GM18526 (cell line): ENCODE data around the gene PTPRG.

ENCODE experiments used
- POLR2A ChIP-seq: IDR thresholded peaks from 3 replicates; pipeline ENCODE4 v1.6.1; 2011; ENCODE audit not compliant: insufficient read length; ENCODE audit errors: extremely low read depth

Gene PTPRG

GRCh38 chr3:62125380-62125779 is 564.0 kb downstream of the PTPRG start:
- TF ChIP-seq POLR2A: no peak

GRCh38 chr3:62127116-62127515 is 565.7 kb downstream of the PTPRG start:
- TF ChIP-seq POLR2A: no peak

- TF ChIP-seq POLR2A: no peak
These were observed 566.7 kb downstream of the PTPRG start for GRCh38 chr3:62128051-62128450.

GRCh38 chr3:62128681-62129080 is 567.3 kb downstream of the PTPRG start:
- no peak for TF ChIP-seq POLR2A

GRCh38 chr3:62131050-62131449 is 569.7 kb downstream of the PTPRG start:
- no peak for TF ChIP-seq POLR2A

- TF ChIP-seq POLR2A: no peak
These were observed 570.2 kb downstream of the PTPRG start for GRCh38 chr3:62131620-62132019.

GRCh38 chr3:62132027-62132602 is 570.7 kb downstream of the PTPRG start:
- no peak for TF ChIP-seq POLR2A

GRCh38 chr3:62133015-62133414 is 571.6 kb downstream of the PTPRG start:
- TF ChIP-seq POLR2A: no peak

- TF ChIP-seq POLR2A: no peak
These were observed 572.7 kb downstream of the PTPRG start for GRCh38 chr3:62134061-62134496.

- TF ChIP-seq POLR2A: no peak
These were observed 574.4 kb downstream of the PTPRG start for GRCh38 chr3:62135741-62136140.

GRCh38 chr3:62139957-62140356 is 578.6 kb downstream of the PTPRG start:
- no peak for TF ChIP-seq POLR2A

- TF ChIP-seq POLR2A: no peak
These were observed 581.1 kb downstream of the PTPRG start for GRCh38 chr3:62142331-62143085.

GRCh38 chr3:62143843-62144450 is 582.6 kb downstream of the PTPRG start:
- no peak for TF ChIP-seq POLR2A

GRCh38 chr3:62144482-62144881 is 583.1 kb downstream of the PTPRG start:
- TF ChIP-seq POLR2A: no peak

- TF ChIP-seq POLR2A: no peak
These were observed 583.9 kb downstream of the PTPRG start for GRCh38 chr3:62145086-62145757.

GRCh38 chr3:62149539-62149938 is 588.2 kb downstream of the PTPRG start:
- no peak for TF ChIP-seq POLR2A
